NK-92 treated with Interleukin-12 subunit alpha and Interleukin-12 subunit beta, amount 100 ng/mL, for 24 hours (cell line): ENCODE results near the gene COL17A1.

Experiments
- DNase-seq: peaks from one replicate; lab custom pipeline; 2025; lab: John Stamatoyannopoulos, UW

The COL17A1 gene

DNA sequence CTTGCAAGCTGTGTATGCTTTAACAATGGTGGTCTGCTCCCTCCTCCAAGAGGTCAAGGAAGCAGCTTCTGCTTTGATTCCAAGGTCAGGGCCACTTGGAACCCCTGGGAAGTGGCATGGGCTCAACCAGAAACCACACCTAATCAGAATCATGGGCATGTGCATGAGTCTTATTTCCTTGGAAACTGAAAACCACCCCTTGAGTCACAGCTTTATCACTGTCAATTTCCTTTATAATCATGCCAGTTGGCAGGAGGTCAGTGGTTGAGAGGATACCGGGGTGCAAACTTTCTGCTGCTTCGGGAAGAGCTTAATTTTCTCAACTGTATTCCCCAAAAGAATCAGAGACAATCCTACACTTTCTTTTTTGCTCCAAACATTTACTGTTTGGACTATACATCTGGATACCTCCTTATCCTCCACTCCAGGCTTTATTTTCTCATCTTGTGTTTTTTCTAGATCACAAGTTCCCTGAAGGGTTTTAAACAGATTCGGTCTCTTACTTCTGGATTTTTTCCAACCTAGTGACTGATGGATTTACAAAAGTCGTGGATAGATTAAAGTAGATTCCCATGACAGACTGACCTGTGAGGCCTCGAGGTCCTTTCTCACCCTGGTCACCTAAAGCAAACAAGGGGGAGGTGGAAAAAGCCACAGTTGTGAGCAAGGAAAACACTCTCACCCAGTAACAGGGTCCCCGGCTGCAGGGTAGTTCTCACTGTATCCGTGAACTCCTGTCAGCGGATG, 36.0 kb downstream of the COL17A1 start:
- DNase-seq: no peak

DNA sequence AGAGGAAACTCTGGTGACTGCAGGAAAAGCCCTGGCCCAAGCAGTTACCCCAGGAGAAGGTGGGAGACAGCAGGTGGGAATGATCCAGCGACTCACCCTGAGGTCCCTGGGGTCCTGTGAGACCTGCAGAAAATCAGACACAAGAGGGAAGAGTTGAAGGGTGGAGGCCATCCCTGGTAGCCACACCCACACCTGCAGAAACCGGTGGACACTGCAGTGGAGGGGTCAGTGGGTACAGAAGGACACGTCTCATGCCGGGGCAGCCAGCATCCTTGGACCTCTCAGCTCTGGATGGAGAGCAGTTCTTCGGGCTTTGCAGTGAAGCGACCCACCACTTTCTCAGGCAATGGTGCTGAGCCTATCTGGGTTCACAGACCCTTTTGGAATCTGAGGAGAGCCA, 39.0 kb downstream of the COL17A1 start:
- no peak for DNase-seq

DNA sequence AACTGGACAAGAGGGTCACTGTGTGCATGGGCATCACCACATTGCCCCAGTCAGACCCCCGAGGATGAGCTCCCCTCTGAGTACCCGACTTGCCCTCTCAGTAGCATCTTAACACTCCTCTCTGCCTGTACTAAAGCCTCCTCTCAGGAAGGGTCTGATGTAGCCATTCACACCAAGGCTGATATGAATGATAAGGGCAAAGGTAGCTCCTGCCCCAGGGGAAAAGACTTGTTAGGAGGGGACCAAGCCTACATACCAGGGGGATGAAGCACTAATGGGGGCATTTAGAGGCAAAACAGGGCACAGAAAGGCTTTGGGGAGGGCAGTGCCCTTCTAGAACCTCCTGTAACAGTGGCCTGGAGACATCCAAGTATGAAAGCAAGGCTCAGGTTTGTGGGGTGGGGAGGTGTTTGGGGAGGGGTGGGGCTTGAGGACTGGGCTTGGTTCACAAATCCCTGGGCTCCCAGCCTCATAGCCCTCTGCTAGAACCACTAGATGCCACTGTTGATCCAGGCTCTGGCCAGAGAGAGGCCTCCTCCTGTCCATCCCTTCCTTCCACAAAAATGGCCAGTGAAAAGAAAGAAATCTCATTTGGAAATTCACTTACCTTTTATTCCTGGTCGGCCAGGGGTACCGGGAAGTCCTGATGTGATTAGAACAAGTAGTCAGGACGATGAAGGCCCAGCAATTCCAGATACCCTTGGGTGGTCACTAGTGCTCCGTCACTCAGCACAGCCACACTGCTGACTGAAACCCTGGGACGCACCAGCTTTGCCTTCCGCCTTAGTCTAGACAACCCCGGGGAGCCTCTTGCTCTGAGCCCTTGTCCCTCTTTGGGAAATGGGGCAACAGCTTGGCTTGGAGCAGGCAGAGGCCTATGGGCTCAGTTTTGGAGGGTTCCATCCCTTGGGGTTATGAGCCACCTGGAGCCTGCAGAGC, 40.3 kb downstream of the COL17A1 start:
- no peak for DNase-seq

DNA sequence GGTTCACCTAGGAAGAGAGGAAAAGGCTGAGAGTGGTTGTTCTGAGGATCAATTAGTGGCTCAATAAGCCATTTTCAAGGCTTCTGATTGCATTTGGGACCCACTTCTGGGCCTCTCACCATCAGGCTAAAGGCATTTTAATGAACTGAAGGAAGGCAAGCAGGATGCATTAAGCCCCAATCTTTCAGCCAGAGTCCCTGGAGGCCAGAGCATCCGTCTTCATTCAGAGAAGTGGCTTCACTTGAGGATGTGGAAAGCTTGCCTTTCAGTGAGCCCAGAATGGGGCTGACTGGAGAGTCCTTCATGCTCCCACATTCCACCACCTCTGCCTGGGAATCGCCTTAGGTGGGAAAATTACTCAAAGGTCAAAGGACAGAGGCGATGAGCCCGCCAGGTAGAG, 41.8 kb downstream of the COL17A1 start:
- DNase-seq: no peak

DNA sequence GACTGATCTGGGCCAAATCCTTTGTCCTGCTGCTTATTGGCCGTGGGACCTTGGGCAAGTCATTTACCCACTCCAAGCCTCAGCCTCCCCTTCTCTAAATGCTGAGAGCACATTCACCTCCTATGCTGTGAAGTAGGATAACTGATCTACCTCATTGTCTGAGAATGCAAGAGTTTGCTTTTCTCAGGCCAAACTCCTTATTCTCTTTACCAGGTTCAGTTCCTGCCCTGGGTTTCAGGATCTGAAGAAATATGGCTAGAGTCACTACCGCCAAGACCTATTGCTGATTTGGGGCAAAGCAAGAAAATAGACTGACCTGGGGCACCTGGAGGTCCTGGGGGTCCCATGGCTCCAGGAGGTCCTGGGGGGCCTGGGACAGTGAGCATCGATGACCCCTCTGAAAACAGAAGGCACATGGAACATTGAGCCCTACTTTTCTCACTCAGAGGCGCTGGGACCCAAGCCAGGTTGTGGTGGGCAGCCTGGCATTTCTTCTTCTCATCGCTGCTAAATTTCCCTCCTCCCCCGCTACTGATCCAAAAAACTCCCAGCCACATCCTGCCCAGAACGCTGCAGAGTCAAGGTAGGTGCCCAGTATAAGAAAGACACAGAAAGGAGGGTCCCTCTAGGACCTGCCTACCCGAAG, 42.4 kb downstream of the COL17A1 start:
- DNase-seq: no peak

DNA sequence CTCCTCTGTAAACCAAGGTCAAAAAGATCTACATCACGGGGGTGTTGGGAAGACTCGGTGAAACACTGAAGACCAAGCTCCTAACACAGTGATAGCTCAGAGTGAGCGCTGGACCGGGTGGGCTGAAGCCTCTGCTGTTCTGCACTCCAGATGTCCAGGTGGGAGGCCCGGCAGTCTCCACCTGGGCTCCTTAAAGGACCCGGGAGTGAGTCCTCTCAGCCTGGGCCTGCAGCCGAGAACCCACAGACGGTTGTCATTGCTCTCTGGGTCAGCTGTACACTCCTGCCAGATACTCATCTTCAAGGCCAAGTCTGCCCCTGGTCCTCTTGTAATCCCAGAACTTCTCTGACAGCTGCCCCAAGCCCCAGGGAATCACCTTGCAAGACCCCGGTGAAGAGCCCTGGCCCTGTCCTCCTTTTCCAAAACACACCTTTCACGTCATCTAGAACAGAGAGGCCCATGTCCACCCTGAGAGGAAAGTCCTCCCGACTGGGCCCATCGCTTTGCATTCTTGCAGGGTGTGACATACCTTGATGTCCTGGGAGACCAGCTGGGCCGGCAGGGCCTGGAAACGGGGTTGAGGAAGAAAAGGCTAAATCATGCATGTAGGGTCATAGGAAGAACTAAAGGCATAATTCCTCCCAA, 43.7 kb downstream of the COL17A1 start:
- DNase-seq: no peak

DNA sequence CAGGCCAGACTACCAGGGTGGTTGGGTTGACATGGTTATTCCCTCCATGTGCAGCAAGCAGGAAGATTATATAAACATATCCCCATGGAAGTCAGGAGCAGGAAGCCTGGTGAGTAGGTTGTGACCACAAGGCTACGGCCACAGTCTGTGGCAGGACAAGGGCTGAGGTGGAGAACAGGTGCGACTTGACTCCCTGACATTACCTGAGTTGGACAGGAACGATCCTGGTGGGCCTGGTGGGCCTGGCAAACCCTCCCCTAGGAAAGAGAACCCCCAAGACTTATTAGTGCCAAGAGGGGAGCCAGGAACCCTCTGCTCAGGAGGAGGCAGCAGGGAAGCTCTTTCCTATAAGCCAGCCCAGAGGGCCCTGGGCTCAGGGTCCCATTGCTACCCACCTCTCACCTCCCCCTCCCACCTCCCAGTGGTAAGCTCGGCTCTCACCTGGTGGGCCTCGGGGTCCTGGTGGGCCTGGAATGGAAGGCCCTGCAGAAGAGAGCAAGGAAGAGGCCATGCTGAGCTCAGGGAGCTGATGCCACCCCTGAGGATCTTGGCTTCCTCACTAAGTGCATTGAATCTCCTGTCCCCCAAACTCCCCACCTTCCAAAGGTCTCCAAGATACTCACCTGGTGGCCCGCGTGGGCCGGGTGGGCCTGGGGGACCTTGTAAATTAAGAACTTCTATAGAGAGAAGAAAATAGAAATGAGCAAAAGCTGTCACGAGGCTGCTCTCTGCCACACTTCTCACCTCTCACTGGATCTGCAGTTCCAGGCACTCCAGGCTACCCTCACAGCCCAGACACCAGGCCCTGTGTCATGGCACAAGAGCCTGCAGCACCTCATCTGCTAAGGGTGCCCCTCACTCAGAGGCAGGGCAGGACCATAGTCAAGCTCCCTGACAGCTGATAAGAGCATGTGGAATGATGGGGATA, 44.6 kb downstream of the COL17A1 start:
- no peak for DNase-seq

DNA sequence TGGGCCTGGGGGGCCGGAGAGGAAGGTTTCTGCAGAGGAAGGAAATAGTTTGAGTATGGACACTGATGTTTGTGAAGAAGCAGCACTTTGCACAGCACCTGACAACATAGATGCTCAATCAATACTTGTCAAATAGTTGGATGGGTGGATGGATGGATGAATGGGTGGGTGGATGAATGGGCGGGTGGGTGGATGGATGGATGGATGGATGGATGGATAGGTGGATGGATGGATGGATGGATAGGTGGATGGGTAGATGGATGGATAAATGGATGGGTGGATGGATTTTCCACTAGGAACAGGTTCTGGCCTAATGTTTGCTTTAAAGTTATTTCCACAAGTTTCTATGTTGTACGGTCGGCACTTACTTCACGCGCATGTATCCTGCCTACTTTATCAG, 45.3 kb downstream of the COL17A1 start:
- DNase-seq: no peak

DNA sequence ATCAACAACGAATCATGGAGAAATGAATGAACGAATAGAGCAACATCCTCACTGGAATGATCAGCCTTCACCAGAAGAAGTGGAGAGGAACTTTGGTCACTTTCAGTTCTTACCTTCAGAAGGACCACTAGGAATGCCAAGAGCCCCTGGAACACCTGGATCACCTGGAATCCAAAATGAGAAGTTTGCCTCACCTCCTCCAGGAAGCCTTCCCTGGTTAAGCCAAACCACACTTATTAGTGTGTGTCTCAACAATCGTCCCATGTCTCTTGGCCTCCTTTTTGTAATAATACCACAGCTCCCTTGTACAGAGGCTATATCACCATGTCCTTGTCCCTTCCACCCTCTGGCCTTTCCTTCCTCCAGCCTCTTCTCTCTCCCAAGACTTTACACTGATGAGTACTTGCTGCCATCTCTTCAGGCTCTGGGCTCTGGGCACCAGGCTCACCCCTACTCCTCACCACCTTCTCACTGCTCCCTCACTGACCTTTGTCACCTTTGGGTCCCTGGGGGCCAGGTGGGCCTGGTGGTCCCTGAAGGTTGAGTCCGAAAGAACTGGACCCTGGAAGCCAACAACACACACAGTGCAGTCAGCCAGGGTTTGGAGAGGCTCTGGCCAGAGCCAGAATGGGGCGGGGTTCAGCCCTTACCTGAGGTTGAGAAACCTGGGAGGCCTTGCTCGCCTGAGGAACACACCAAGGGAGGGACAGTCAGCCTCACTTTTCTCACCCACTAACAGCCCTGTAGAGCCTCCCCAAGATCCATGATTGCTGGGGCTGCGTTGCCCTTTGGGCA, 46.5 kb downstream of the COL17A1 start:
- DNase-seq: no peak

DNA sequence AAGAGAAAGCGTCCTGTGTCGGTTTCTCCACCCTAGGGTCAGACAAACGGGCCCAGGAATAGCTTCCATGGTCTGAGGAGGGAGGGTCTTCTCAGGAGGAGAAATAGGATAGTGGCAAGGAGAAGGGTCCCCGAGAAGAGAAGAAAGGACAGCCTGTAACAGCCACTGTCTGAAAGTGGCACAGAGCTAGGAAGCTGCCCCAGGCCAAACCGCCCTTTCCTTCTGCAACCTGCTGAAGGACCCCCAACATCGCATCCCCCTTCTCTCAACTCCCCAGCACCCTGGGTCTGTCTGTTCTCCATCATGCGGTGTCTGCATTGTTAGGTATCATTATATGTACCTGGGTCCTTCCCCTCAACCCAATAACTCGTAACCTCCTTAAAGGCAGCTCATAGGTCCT, 47.1 kb downstream of the COL17A1 start:
- DNase-seq: no peak

DNA sequence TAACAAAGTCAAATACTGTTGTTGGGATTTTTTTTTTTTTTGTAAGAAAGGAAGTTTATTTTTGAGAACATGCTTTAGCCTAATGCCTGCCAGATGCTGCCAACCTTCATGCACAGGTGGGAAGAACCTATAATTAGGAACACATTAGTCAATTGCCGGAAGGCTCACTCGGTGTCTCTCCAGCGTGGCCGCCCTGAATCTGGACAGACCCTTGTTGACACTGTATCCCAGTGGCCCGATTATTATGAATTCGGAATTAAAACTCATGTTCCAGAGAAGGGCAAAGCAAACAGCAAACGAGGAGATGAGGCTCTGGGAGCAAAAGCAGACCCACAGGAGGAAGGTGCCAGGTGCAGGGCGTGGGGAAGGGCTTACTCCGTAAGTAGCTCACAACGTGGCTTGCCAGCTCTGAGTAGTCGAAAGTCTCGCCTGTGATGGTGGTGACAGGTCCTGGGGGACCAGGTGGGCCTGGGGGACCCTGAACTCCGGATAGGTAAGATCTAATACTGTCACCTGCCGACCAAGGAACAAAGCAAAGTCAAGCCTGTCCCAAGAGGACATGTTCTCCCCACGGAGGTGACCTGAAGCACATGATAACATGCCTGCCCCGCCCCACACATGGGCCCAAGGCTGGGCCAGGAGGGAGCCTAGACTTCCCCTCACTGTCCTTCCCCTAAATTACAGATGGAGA, 48.3 kb downstream of the COL17A1 start:
- no peak for DNase-seq

DNA sequence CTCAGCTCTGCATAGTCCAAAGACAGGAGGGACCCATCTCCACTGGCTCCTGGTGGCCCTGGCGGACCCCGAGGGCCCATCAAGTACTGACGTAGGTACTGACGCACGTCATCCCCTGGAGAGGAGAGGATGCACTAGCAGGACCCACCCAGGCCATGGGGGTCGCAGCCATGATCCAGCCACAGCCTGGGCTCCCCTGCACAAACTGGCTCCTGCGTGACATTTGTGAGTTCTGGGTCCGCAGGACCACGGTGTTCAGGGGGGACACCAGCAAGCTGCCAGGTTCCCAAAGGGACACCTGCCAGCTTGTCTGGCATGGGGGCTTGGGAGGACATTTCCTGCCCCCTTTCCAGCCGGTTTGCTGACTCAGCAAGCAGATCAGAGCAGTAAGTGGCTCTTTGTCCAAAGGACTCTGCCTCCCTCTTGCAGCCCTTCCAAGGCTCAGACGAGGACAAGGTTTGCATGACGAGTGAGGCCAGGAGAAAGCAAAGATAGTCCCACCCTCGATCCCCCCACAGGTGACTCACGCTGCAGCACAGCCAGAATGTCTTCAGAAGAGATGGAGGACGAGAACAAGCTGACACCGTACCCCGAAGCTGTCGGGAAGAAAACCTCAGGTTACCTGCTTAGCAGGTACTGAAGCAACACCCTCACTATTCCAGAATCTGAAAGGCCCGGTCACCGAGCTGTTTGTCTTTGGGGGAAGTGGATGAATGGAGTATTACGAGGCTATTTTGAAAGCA, 49.0 kb downstream of the COL17A1 start:
- no peak for DNase-seq

DNA sequence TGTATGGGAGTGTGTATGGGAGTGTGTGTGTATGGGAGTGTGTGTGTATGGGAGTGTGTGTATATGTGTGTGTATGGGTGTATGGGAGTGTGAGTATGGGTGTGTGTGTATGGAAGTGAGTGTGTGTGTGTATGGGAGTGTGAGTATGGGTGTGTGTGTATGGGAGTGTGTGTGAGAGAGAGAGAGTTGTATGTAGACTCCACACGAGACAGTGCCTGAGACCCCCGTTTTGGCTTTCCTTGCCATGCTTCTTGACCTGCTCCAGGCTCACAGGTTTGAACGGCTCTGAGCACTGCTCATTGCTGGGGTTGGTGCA, 49.7 kb downstream of the COL17A1 start:
- no peak for DNase-seq

DNA sequence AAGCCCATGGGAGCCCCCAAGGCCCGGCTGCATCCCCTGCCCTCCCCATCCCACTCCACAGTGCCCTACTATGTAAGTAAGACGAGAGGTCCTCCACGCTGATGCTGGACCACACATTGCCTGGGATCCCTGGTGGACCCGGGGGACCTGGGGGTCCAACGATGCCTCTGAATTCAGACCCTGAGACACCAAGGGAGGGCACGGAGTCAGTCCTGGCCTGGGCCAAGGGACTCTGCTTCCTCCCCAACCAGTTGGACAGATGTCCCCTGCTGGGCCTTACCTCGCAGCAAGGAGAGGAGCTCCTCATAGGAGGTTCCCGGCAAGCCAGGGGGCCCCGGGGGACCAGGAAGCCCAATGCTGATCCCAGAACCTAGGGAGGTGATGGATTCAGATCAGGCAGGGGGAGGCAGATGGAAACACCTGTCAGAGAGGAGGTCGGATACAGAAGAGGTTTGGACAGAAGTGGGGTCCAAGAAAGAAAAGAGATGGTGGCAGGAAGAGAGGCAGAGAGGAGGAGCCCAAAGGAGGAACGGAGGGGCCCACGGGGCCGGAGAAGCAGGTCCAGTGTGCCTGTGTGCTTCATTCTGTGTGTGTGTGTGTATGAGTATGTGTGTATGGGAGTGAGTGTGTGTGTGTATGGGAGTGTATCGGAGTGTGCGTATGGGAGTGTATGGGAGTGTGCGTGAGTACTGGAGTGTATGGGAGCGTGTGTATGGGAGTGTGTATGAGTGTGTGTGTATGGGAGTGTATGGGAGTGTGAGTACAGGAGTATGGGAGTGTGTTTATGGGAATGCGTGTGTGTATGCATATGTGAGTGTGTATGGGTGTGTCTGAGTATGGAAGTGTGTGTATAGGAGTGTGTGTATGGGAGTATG, 50.2 kb downstream of the COL17A1 start:
- DNase-seq: no peak

DNA sequence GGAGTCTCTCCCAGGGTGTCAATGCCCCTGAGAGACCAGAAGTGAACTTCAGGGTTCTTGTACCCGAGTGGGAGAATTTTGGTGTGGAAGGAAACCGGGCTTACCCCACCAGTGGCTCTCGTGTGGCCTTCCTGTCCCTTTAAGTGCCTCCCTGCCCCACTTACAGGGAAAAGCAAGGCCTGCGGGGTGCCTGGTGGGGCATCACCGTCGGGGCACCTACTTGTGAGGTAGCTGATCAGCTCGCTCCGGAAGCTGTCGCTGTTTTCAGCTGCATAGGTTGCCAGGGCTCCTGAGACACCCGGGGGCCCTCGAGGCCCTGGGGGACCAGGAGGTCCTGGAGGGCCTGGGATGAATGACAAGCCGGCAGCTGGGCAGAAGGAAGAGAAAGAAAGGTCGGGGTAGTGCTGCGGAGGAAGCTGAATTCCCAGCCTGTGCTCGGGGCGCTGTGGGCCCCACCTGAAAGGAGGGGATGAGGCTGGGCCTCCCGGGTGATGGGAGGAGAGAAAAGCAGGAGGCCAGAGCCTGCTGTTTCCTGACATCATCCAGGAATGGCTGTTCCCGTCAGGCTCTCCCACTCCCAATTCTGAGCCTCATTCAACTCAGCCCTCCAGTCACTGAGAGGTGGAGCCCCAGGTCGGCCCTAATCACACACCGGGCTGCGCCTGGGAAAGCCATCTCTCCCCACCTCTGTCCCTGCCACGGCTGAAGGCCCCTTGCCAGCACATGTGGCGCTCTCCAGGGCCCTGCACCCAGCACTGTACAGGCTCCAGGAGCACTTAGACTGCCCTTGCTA, 51.1 kb downstream of the COL17A1 start:
- DNase-seq: no peak

DNA sequence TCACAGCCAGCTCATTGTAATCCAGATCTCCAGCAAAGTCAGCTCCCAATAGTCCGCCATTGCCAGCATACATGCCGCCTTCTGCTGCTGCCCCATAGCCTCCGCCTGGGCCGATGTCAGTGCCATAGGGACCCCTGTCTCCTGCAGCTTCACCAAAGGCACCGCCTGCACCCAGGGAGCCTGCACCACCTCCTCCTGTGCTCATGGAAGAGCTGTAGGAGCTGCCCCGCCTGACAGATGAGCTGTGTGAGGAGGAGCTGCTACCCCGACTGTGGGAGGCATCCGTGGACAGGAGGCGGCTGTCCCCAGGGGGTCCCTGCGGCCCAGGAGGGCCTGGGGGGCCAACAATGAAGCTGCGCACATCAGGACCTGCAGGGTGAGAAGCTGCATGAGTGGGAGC, 51.7 kb downstream of the COL17A1 start:
- DNase-seq: no peak

DNA sequence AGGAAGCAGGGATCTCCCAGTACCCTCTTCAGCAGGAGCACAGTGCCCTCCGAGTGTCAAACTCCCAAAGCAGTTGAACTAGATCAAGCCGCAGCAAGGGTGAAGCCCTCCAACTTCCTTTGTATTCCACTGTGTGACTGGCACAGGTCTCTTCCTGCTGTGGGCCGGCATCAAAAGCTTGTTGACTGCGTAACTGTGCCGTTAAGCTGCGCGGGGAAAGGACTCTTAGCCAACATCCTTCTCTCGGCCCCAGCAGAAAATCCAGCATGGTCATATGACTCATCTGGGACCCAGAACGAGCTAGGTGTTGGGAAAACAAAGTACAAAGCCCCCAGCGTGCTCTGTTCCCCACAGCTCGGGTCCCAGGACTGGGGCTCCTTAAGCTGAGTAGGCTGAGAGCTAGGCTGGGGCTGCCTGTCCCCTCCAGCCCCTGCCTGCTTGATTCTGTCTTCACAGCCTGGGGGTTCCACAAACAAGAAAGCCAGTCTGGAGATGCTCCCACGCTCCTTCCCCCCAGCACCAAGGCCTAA, 52.2 kb downstream of the COL17A1 start:
- DNase-seq: no peak
